K562 treated with DMSO at 1 percent for 12 hours (cell line): ENCODE results near the gene BTG3. TPM values are rescaled to one million over a fixed set of nuclear protein-coding genes. Genes with fewer than 3 reads are reported as not detected.

Source experiments
- total RNA-seq: library from RNA; unstranded; fragments of 300-600 nt; gene quantifications from 2 replicates; pipeline ENCODE4 v1.2.3, GENCODE V29; 2022; ENCODE audit not compliant: insufficient read depth

The BTG3 gene
- total RNA-seq, result 17.4 and 22.0 TPM in 2 replicates

GRCh38 chr21:17612565-17613241 is at the start of gene BTG3:
Gene BTG3 (minus strand): TSS chr21:17612901. CDS start chr21:17609144, 3,757 bp downstream.

Other genes starting within 250 kb of the BTG3 start
- gene CXADR, start 99.9 kb downstream of the BTG3 start, total RNA-seq, result 0.51 TPM in 1 of 2 replicates, not detected in the other
- gene C21orf91, start 206.5 kb upstream of the BTG3 start, total RNA-seq, result 1.7 and 5.7 TPM in 2 replicates